ENCODE data around the gene KIF1C.
A peak's percentile ranks its signal among the peaks of the same experiment; 100 is the strongest.

KIF1C gene

DNA sequence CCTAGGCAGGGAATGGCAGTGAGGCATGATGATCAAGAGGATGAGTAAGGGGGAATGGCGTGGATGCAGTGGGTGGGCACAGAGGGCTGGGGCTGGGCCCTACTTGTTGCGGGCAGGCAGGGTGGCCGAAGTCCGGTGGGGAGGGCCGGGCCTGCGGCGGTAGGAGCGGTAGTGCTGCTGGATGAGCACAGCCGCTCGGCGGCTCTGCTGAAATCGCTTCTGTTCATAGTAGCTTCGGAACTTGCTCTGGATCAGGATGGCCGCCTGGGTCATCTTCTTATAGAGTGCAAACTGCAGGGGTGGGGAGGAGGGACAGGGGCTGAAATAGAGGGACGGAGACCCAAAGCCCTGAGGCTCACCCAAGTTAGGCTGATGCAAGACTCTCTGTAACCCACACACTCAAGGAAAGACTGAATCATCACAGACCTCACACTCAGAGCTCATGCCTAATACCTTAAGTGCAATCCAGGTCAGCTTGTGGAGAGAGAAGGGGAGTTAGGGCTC is 28.7 kb upstream of the KIF1C start:
- no peak for DNase-seq

- DNase-seq: no peak
Measured at GRCh38 chr17:4969551-4970173, 28.1 kb upstream of the KIF1C start.

- no peak for DNase-seq
Measured at GRCh38 chr17:4970273-4970672, 27.5 kb upstream of the KIF1C start.

DNA sequence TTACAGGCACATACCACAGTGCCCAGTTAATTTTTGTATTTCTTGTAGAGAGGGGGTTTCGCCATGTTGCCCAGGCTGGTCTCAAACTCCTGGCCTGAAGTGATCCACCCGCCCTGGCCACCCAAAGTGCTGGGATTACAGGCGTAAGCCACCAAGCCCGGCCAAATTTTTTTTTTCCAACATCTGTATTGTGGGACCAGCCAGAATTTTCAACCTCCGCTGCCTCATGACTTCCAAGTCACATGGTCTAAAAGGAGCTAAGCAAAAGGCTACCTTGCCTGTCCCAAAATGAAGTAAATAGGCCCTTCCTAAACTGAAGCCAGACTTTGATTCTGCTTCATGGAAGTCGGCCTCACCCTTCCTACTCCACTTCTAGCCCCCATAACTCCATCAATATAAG is 25.9 kb upstream of the KIF1C start:
- DNase-seq: no peak

- no peak for DNase-seq
Measured at GRCh38 chr17:4972322-4972721, 25.4 kb upstream of the KIF1C start.

DNA sequence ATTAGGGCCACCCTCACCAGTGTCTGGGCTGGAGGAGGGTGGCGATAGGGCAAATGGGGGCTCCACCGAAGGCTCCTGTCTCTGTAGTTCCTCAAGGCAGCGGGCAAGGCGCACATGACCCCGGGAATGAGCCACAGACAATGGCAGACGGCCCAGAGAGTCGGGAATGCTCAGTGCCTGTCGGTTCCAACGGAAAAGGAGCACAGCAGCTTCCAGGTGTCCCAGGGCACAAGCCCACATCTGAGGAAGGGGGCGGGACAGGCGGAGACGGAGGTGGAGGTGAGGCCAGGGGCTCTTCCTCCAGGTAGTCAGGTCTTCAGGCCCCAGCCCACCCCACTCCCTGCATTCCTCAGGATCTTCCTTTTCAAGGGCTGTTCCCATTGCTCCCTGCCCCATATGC is 25.0 kb upstream of the KIF1C start:
- no peak for DNase-seq

DNA sequence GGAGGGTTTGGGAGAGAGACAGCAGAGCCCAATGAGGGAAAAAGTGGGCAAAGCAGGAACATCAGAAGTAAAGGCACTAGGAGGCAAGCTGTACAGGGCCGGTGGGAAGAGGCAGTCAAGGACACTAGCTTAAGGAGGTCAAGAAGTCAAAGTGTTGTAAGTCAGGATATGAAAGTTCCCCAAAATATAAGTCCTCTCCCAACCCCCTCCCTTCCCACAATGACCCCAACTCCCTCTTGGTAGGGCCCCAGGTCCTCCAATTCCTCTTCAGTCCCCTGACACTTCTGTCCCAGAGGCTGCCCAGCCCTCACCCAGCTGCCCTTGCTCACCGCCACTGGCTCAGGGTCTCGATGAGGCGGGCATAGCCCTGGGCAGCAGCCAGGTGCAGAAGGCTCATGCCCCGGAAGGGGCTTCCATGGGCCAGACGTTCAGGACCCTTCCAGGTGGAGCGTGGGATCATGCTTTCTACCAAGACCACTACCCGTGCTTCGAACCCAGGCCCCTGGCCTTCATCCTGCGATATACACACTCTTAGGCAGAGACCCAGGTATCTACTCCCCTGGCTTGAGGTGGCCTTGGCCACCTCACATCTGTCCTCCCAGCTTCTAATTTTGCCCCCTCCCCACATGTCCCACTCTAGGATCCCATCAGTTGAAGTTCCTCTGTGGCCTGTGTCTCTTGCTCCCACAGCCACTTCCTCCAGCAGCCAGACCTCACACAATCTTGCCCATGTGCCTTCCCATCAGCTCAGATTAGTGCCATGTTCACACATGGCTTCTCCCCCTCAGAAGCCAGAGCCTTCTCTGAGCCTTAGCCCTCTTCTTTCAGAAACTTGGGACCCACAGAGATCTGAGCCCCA is 24.3 kb upstream of the KIF1C start:
- no peak for DNase-seq

DNA sequence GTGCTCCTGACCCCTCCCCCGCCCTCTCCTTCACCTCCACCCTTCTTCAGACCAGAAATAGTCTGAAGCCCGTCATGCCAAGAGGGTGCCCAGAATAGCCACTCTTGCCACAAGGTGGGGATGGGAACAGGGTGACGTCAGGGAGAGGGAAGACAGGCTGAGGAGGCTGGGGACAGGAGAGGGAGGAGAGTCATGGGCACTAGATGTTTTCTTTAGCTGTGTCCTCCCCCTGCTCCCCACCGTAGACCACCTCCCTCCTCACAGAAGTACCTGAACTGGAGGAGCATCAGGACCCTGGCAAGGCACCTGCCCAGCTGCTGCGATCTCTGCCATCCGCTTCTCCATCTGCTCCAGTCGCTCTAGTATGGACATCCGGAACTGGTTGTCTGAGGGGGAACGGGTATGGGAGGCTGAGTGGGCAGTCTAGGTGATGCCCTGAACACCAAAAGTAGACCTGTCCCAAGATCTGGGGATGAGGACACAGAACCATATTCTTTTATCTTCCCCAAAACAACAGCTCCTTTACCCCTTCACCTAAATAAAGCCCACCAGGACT is 23.6 kb upstream of the KIF1C start:
- DNase-seq: no peak

- no peak for DNase-seq
Measured at GRCh38 chr17:4978726-4979125, 19.0 kb upstream of the KIF1C start.

DNA sequence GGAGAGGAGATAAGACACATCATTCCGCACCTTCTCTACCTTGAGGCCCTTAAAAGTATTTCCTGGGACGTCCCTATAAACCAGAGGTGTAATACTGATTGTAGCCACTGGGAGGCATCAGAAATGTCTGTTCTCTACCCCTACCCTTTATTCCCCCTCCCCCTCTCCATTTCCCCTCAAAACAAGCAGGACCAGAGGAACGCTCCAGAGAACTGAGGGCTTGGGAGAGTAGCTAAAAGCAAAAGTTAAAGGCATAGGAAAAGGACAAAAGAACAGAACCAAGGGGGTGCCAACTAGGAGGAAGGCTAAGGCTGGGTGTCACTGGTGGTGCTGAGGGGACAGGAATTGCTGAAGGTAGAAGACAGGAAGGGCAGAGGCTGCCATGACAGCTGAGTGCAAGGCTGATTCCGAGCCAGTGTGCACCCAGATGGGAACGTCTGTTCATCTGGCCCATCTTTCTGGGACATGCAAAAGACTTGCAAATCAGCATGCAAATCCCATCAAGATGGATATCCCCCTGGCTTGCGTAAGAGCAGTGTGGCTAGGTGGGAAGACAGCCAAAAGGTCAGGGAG is 17.0 kb upstream of the KIF1C start:
- DNase-seq: no peak

DNA sequence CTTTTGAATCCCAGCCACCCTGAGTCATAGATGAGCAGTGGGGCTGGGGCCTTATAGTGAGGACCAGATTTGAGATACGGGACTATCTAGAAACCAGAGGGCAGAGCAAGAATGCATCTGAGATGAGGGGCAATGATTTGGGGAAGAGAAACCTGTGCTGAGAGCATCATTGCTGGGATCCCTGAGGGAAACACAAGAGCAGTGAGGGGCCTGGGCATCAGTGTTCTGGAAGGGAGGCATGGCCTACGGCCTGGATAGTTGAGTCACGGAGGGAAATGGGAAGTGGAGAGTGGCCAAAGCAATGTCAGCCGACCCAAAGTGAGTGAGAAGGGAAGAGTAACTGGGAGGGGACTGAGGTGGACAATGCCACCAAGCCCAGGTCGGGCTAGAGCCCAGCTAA is 15.4 kb upstream of the KIF1C start:
- DNase-seq: no peak

DNA sequence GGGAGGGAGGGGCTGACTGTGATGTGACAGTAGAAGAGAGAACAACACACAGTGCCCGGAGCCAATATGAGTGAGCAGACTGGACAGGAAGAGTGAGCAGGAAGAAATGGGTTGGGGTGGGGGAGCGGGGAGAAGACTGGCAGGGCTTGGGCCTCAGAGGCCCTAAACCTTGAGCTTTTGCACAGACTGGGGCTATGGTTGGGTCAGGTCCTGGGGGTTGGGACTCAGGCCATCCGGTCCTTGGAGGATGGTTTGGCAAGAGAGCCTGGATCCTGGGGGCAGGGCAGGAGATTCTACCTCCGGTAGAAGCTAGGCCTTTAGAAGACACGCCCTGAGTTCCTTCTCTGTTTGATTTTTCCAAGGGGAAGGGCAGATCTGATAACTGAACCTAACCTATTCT is 11.3 kb upstream of the KIF1C start:
- DNase-seq: no peak

DNA sequence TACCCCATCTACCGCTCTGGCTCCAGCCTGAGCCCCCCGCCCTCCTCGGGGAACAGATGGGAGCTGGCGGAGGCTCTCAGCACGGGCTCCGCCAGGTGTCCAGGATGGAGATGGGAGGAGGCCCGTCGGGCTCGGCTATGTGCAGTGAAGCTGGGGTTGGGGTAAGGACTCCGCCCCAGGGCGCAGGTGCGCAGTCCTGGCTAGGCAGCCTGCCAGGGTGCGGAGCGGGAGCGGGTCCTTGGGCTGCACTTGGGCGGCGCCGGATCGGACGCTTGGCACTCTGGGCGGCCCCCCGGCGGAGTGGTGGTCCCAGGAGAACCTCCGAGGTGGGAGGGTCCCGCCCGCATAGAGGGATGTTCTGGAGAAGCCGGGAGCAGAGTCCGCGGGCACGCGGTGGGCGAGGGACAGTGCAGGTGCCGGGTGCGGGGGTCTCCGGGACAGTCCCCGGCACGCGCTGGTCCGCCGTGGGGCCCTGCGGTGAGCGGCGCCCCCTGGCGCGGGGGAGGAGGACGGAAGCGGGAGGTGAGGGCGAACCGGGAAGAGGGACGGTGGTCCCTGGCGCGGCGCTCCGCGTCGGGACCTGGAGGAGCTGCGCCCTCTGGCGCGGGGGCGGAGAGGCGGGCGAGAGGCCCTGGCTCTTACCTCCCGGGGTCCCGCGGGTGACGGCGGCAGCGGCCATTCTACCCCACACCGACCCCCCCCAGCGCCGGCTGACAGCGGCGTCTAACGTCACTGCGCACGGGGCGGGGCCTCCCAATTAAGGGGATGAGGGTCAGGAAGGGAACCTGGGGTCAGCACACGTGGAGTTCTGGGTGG is 10.6 kb upstream of the KIF1C start, which contains the start of gene CAMTA2:
Gene CAMTA2, minus strand, starts transcription at position 725 of the 816 bp plus-strand sequence. CDS start 1,453 bp downstream, outside the sequence.
- peak; percentile 27 for DNase-seq

- no peak for DNase-seq
Measured at GRCh38 chr17:4987767-4988567, 9.8 kb upstream of the KIF1C start.

- DNase-seq: no peak
Measured at GRCh38 chr17:4994081-4994595, 3.6 kb upstream of the KIF1C start.

DNA sequence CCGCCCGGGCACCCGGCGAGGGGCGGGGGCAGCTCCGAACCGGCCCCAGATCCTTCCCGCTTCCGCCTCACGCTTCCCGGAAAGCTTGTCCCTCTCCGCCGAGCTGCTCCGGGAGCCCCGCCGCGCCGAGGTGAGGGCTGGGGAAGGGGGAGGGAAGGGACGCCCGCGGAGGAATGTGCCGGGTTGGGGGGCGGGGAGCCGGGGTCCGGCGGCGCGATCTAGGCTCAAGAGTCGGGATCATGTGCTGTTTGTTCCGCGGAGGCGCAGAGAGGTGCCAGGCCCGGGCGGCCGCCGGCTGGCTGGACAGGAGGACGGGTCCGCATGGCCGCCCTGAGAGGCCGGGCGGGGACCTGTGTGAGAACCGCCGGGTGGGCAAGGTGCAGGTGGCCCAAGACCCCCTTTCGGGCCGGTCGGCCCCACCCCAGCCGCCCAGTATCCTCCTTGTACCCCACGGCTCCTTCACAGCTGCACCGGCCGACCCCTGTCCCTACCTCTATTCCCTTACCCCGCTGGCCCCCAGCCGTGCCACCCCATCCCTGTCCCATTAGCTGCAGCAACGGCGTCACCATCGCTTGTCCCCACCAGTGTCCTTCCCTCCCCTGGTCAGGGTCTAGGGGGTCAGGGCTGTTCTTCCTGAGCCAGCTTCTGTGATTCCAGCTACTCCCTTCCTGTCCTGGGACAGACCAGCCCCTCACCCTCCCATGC is 429 bp downstream of the KIF1C start:
- DNase-seq: no peak

DNA sequence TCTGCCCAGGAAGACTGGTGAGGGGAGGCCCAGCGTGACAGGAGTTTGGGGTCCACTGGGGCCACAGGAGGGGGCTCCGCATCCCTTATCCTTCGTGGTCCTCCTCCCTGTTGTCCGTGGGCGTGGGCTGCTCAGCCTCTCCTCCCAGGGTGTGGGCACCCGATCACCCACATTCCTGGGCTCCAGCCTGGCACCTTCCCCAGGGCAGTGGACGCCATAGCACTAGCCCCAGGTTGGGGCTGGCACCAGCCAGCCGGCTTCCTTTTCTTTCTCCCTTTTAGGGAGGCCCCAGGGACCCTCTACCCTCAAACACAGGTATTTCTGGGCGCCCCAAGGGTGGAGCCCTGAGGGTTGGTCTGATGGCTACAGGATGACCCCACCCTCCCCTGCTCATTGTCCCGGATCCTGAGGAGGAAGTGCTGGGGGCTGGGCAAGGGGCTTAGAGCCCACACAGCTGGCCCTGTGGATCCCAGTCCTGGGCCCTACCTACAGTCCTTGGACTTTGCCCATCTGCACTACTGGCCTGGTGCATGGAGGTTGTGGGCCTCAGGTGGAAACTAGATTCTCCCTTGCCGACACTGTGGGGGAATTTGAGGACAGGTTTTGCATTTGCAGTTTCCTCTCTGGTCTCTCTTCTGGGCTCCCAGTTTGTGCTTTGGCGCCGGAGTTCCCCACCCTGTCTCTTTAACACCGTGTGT is 1.1 kb downstream of the KIF1C start:
- DNase-seq: no peak

DNA sequence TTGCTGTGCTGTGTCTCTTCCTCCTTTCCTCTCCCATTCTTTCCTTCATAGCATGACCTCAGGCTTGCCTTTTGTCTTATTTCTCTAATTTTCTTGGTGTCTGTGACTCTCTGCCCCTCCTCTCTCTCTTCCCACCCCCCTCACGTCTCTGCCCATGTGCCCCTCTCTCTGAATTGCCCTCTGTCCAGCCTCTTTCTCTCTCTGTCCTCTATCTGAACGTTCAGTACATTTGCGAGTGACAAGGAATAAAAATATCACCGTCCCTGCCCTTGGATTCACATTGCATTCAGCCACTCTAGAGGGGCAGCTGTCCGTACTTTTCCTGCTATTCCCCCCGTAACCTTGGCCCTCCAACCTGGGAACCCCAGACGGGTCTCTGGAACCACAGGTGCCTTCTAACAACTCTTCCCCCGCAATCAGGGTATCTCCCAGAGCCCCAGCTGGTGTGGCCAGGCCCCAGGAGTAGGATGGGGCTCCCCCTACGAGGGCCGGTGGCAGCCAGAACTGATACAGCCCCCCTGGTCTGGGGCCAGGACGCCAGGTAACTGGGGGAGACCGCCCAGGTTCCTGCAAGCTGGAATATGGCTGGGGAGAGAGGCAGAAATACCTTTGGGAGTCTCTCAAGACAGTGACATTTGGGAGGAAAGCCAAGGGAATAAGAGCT is 1.8 kb downstream of the KIF1C start:
- no peak for DNase-seq

- DNase-seq: no peak
Measured at GRCh38 chr17:5000237-5000639, 2.5 kb downstream of the KIF1C start.
